GM23338 (cell line): ENCODE results near the gene VIL1. TPM values are rescaled to one million over a fixed set of nuclear protein-coding genes. Genes with fewer than 3 reads are reported as not detected.

Source experiments
- ATAC-seq: fragments of 200-7000 bp; cut with Tn5 transposase; 3 replicates; pipeline ENCODE4 v1.9.1; 2020
- DNase-seq: peaks from one replicate; pipeline ENCODE4 v3.0.0-alpha.2; 2015; ENCODE audit warnings: low spot score
- H2AFZ ChIP-seq: fragments of 200-600 bp; sonication (generic); 2 replicates; pipeline ENCODE4 v1.8.0; 2016; ENCODE audit warnings: antibody characterized with exemption, mild to moderate bottlenecking, moderate library complexity
- H3F3A ChIP-seq: fragments of 200-600 bp; sonication (generic); replicated peaks from 2 replicates; pipeline ENCODE4 v1.8.0; 2017; ENCODE audit warnings: antibody characterized with exemption, mixed run types, low read depth
- H3K27ac ChIP-seq: fragments of 200-600 bp; sonication (generic); 2 replicates; pipeline ENCODE4 v1.6.1; 2016; ENCODE audit warnings: low read depth
- H3K27me3 ChIP-seq: fragments of 200-600 bp; sonication (generic); 2 replicates; pipeline ENCODE4 v1.8.0; 2016; ENCODE audit warnings: mild to moderate bottlenecking, mixed run types, moderate library complexity; ENCODE audit not compliant: insufficient read depth
- H3K36me3 ChIP-seq: fragments of 200-600 bp; sonication (generic); 2 replicates; pipeline ENCODE4 v1.8.0; 2016; ENCODE audit warnings: mild to moderate bottlenecking; ENCODE audit not compliant: insufficient read depth
- H3K4me1 ChIP-seq: fragments of 200-600 bp; sonication (generic); 2 replicates; pipeline ENCODE4 v1.8.0; 2016; ENCODE audit warnings: mild to moderate bottlenecking, moderate library complexity; ENCODE audit not compliant: insufficient read depth
- H3K4me2 ChIP-seq: fragments of 200-600 bp; sonication (generic); 2 replicates; pipeline ENCODE4 v1.7.1; 2017; ENCODE audit warnings: mixed run types
- H3K4me3 ChIP-seq: fragments of 200-600 bp; sonication (generic); 2 replicates; pipeline ENCODE4 v1.6.1; 2016; ENCODE audit warnings: mixed run types
- H3K79me2 ChIP-seq: fragments of 200-600 bp; sonication (generic); replicated peaks from 2 replicates; pipeline ENCODE4 v1.8.0; 2017; ENCODE audit warnings: mild to moderate bottlenecking; ENCODE audit not compliant: insufficient read depth
- H3K9me2 ChIP-seq: fragments of 200-600 bp; sonication (generic); 2 replicates; pipeline ENCODE4 v1.8.0; 2017; ENCODE audit not compliant: insufficient read depth
- H4K20me1 ChIP-seq: fragments of 200-600 bp; sonication (generic); replicated peaks from 2 replicates; pipeline ENCODE4 v1.8.0; 2017; ENCODE audit warnings: mild to moderate bottlenecking; ENCODE audit not compliant: insufficient read depth
- H3K27ac Mint-ChIP-seq: 2 replicates; pipeline ENCODE4 v1.8.0; 2020; ENCODE audit warnings: inconsistent platforms, mild to moderate bottlenecking, moderate library complexity, mixed read lengths
- H3K27me3 Mint-ChIP-seq: 3 replicates; pipeline ENCODE4 v1.8.0; 2022; ENCODE audit warnings: low read depth, mild to moderate bottlenecking, moderate library complexity, mixed read lengths, inconsistent platforms; ENCODE audit not compliant: insufficient read depth, poor library complexity
- H3K36me3 Mint-ChIP-seq: 3 replicates; pipeline ENCODE4 v1.8.0; 2021; ENCODE audit warnings: low read depth, mild to moderate bottlenecking, inconsistent platforms, moderate library complexity, mixed read lengths
- H3K4me1 Mint-ChIP-seq: 3 replicates; pipeline ENCODE4 v1.8.0; 2020; ENCODE audit warnings: mild to moderate bottlenecking, inconsistent platforms, mixed read lengths
- H3K4me3 Mint-ChIP-seq: 3 replicates; pipeline ENCODE4 v1.8.0; 2021; ENCODE audit warnings: moderate library complexity, mild to moderate bottlenecking, inconsistent platforms, mixed read lengths
- H3K9me3 Mint-ChIP-seq: 3 replicates; pipeline ENCODE4 v1.8.0; 2020; ENCODE audit warnings: moderate library complexity, mild to moderate bottlenecking, inconsistent platforms, mixed read lengths
- CREB1 ChIP-seq: fragments of 250-450 bp; sonication (Bioruptor Pico); IDR thresholded peaks from 2 replicates; pipeline ENCODE4 v1.5.0; 2020; ENCODE audit warnings: low read depth, mild to moderate bottlenecking, moderate library complexity
- EZH2 ChIP-seq: fragments of 200-600 bp; sonication (generic); IDR thresholded peaks from one replicate; pipeline ENCODE4 v1.8.0; 2017; ENCODE audit warnings: antibody characterized with exemption, mild to moderate bottlenecking, low read depth; ENCODE audit not compliant: unreplicated experiment
- JUNB ChIP-seq: IDR thresholded peaks from one replicate; pipeline ENCODE4 v1.6.1; 2016; ENCODE audit warnings: antibody characterized with exemption; ENCODE audit not compliant: unreplicated experiment
- NANOG ChIP-seq: IDR thresholded peaks from 2 replicates; pipeline ENCODE4 v1.6.1; 2016; ENCODE audit warnings: antibody characterized with exemption, borderline replicate concordance
- POLR2AphosphoS5 ChIP-seq: IDR thresholded peaks from 2 replicates; pipeline ENCODE4 v1.6.1; 2016; ENCODE audit warnings: antibody characterized with exemption, low read depth
- ZNF114 ChIP-seq: fragments of 250-450 bp; sonication (Bioruptor Pico); IDR thresholded peaks from 2 replicates; pipeline ENCODE4 v1.5.0; 2020; ENCODE audit warnings: mild to moderate bottlenecking, moderate library complexity
- ZNF331 ChIP-seq: fragments of 250-450 bp; sonication (Bioruptor Pico); IDR thresholded peaks from 2 replicates; pipeline ENCODE4 v1.5.0; 2020; ENCODE audit warnings: low read depth, mild to moderate bottlenecking, moderate library complexity
- polyA plus RNA-seq: library from polyadenylated mRNA; unstranded; fragments of >200 nt; fragmentation: Nextera tagmentation; extraction: Ambion mirVana; gene quantifications from 2 replicates; pipeline ENCODE4 v1.2.1, GENCODE V29; 2016
- total RNA-seq: library from RNA; depleted of rRNA; stranded (reverse); fragments of >200 nt; shearing (Covaris generic); gene quantifications from 2 replicates; pipeline ENCODE4 v1.2.3, GENCODE V29; 2014
- TF ChIP-seq, protein P1 (sequence below): IDR thresholded peaks from 2 replicates; pipeline ENCODE4 v1.6.1; 2016; ENCODE audit warnings: antibody characterized with exemption

The VIL1 gene
- total and polyA plus RNA-seq, 2 experiments from 2014 or later: 3.5 to 5.9 TPM

DNA sequence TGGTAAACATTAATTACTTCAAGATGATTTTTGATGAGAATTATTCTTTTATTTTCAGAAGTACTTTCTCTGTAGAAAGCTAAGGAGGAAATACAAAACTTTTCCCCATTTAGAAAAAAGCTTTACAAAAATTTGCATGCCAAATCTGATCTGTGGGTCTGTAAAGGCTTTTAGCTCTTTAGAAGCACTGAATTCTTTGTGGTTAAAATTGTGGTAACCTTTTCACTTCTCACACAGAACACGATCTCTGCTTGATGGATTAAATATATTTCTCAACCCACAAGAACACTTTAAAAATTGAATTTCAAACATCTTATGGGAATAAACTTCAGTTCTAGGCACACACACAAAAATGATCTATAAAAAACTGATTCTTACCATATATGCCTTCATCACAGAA is 63.7 kb downstream of the VIL1 start:
- Histone ChIP-seq H3K27ac (no peak overlapping the region), H3K36me3 (peaks cover 22% of the 10 kb centered on the region), H3K4me3 (no peak overlapping the region), H3K27me3 (no peaks in the 10 kb centered on the region), H4K20me1 (no peaks in the 10 kb centered on the region), H2AFZ (no peak overlapping the region), H3K9me2 (no peaks in the 10 kb centered on the region), H3K4me1 (no peaks in the 10 kb centered on the region), H3K4me2 (no peak overlapping the region), H3K79me2 (no peaks in the 10 kb centered on the region), H3F3A (no peaks in the 10 kb centered on the region)
- DNase-seq (no peak), ATAC-seq (no peak)
- H3K4me3 Mint-ChIP-seq: no peak overlapping the region
- no peak overlapping the region for H3K27ac Mint-ChIP-seq
- TF ChIP-seq, protein P1, sequence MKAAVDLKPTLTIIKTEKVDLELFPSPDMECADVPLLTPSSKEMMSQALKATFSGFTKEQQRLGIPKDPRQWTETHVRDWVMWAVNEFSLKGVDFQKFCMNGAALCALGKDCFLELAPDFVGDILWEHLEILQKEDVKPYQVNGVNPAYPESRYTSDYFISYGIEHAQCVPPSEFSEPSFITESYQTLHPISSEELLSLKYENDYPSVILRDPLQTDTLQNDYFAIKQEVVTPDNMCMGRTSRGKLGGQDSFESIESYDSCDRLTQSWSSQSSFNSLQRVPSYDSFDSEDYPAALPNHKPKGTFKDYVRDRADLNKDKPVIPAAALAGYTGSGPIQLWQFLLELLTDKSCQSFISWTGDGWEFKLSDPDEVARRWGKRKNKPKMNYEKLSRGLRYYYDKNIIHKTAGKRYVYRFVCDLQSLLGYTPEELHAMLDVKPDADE: no peak
- no peak for TF ChIP-seq CREB1 (CRISPR knock-in tag)
- TF ChIP-seq NANOG: no peak
- TF ChIP-seq EZH2: no peak
- H3K27me3 Mint-ChIP-seq: no peaks in the 10 kb centered on the region
- H3K9me3 Mint-ChIP-seq: no peaks in the 10 kb centered on the region
- H3K36me3 Mint-ChIP-seq: peaks cover 51% of the 10 kb centered on the region; the same call in 2 of the 3 replicates
- H3K4me1 Mint-ChIP-seq: no peaks in the 10 kb centered on the region

DNA sequence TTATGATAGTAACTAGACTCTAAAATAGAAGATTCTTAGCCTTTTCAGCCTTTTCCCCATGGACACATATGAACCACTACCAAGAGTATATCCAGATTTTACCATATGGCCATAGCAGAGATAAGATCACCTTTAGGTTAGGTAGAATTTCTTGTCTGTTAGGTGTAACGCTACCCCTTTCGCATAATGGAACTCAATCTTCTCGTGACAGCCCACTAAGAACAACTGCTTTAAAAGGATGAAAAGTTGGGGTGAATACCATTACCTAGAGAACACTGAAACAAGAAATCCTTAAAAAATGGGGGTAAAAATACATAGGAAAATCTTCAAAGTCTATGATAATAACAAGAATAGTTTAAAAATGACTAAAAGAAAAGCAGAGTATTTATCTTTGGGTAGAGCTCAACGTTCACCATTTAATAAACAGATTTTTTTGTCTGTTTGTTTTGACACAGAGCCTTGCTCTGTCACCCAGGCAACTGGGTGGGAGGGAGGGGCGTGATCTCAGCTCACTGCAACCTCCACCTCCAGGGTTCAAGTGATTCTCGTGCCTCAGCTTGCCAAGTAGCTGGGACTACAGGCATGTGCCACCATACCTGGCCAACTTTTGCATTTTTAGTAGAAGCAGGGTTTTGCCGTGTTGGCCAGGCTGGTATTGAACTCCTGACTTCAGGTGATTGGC is 67.2 kb downstream of the VIL1 start:
- Mint-ChIP-seq H3K4me1 (no peaks in the 10 kb centered on the region), H3K27me3 (no peaks in the 10 kb centered on the region), H3K36me3 (peaks cover 68% of the 10 kb centered on the region), H3K27ac (no peak overlapping the region), H3K4me3 (no peak overlapping the region), H3K9me3 (no peaks in the 10 kb centered on the region)
- H3K4me1 ChIP-seq: no peaks in the 10 kb centered on the region
- H2AFZ ChIP-seq: no peak overlapping the region
- DNase-seq (no peak), ATAC-seq (no peak)
- no peaks in the 10 kb centered on the region for H3K27me3 ChIP-seq
- TF ChIP-seq JUNB (no peak), ZNF114 (CRISPR knock-in tag) (no peak), ZNF331 (CRISPR knock-in tag) (no peak), POLR2AphosphoS5 (no peak)
- TF ChIP-seq, protein P1: no peak
- no peaks in the 10 kb centered on the region; the same call in 1 of the 2 replicates for H4K20me1 ChIP-seq
- peaks cover 26% of the 10 kb centered on the region for H3K36me3 ChIP-seq
- H3K79me2 ChIP-seq: no peaks in the 10 kb centered on the region
- H3F3A ChIP-seq: no peaks in the 10 kb centered on the region
- no peaks in the 10 kb centered on the region for H3K9me2 ChIP-seq
- H3K27ac ChIP-seq: no peak overlapping the region
- no peak overlapping the region for H3K4me2 ChIP-seq
- H3K4me3 ChIP-seq: no peak overlapping the region
